ENCODE measurements around the gene PPP1R13B.

GRCh38 chr14:103845327-103845726 lies 2.0 kb downstream of the PPP1R13B start:
- TF ChIP-seq, protein P1, sequence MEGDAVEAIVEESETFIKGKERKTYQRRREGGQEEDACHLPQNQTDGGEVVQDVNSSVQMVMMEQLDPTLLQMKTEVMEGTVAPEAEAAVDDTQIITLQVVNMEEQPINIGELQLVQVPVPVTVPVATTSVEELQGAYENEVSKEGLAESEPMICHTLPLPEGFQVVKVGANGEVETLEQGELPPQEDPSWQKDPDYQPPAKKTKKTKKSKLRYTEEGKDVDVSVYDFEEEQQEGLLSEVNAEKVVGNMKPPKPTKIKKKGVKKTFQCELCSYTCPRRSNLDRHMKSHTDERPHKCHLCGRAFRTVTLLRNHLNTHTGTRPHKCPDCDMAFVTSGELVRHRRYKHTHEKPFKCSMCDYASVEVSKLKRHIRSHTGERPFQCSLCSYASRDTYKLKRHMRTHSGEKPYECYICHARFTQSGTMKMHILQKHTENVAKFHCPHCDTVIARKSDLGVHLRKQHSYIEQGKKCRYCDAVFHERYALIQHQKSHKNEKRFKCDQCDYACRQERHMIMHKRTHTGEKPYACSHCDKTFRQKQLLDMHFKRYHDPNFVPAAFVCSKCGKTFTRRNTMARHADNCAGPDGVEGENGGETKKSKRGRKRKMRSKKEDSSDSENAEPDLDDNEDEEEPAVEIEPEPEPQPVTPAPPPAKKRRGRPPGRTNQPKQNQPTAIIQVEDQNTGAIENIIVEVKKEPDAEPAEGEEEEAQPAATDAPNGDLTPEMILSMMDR (IDR thresholded peaks at IDR 0.05): no peak
- no peak for TF ChIP-seq POLR2A (IDR thresholded peaks at IDR 0.05)

All from adrenal gland (tissue), 5 donors.